Subcutaneous abdominal adipose tissue (tissue), 5 donors: Measurements from ENCODE around the gene BRPF1.

ENCODE experiments used
- H3K27ac ChIP-seq: one replicate; pipeline ENCODE4 v1.7.0; 2013; ENCODE audit warnings: low read depth, mild to moderate bottlenecking, inconsistent platforms, low read length, moderate library complexity
- H3K27me3 ChIP-seq, 5 donors: one replicate each; pipeline ENCODE4 v1.7.0; 2013; ENCODE audit warnings: low read length in 5 of 5, inconsistent platforms in 1 of 5; ENCODE audit not compliant: control insufficient read depth in 5 of 5, insufficient read depth in 4 of 5
- H3K36me3 ChIP-seq, 5 donors: one replicate each; pipeline ENCODE4 v1.7.0; 2013; ENCODE audit warnings: low read length in 5 of 5; ENCODE audit not compliant: control insufficient read depth in 5 of 5, insufficient read depth in 5 of 5
- H3K4me1 ChIP-seq, 5 donors: one replicate each; pipeline ENCODE4 v1.7.0; 2013; ENCODE audit warnings: low read length in 5 of 5, mild to moderate bottlenecking in 3 of 5, moderate library complexity in 1 of 5; ENCODE audit not compliant: control insufficient read depth in 5 of 5, insufficient read depth in 5 of 5
- H3K4me3 ChIP-seq, 5 donors: one replicate each; pipeline ENCODE4 v1.7.0; 2013; ENCODE audit warnings: low read length in 5 of 5, low read depth in 1 of 5
- H3K9ac ChIP-seq, 5 donors: one replicate each; pipeline ENCODE4 v1.7.0; 2013; ENCODE audit warnings: low read length in 5 of 5, mild to moderate bottlenecking in 4 of 5, moderate library complexity in 3 of 5
- H3K9me3 ChIP-seq, 5 donors: one replicate each; pipeline ENCODE4 v1.7.0; 2013; ENCODE audit warnings: low read length in 5 of 5; ENCODE audit not compliant: control insufficient read depth in 5 of 5
- donor health status: healthy.
- donor health status: healthy.
- donor health status: healthy.
- donor health status: healthy.
- donor health status: healthy.

BRPF1 gene

DNA sequence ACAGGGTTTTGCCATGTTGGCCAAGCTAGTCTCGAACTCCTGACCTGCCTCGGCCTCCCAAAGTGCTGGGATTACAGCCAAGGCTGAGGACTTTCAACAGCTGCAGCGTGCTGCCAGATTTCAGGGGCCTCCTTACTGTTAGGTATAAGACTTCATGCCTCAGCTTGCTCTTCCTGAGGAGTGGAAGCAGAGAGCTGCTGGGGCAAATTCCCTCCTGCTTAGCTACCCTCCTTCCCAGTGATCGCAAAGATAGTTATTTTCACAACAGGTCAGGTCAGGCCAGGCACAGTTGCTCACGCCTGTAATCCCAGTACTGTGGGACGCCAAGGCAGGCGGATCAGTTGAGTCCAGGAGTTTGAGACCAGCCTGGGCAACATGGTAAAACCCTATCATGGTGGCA is 30.5 kb upstream of the BRPF1 start:
- H3K27ac ChIP-seq: no peak overlapping the region
- H3K27me3 ChIP-seq: peaks cover 0 to 12% (median 9%) of the 10 kb centered on the region in 5 donors
- H3K9me3 ChIP-seq: no peaks in the 10 kb centered on the region
- no peak overlapping the region for H3K9ac ChIP-seq
- peaks cover 0 to 19% (median 14%) of the 10 kb centered on the region in 5 donors for H3K4me1 ChIP-seq
- H3K36me3 ChIP-seq: peaks cover 0 to 70% (median 64%) of the 10 kb centered on the region in 5 donors
- no peak overlapping the region for H3K4me3 ChIP-seq

DNA sequence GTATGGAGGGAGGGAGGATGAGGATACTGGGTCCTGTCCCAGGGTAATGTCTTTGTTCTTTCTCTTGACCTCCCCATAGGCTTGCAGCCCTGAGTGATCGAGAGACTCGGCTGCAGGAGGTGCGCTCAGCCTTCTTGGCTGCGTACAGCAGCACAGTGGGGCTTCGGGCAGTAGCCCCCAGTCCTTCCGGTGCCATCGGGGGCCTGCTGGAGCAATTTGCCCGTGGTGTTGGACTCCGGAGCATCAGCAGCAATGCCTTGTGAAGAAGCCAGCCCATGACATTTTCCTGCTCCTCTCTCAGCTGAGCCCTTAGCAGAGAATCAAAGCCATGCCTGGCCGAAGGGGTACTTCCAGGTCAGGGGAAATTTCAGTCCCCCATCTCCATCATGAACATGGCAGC is 29.8 kb upstream of the BRPF1 start:
- Histone ChIP-seq H3K9me3 (no peaks in the 10 kb centered on the region), H3K27ac (no peak overlapping the region), H3K27me3 (peaks cover 0 to 12% (median 9%) of the 10 kb centered on the region in 5 donors), H3K4me1 (peaks cover 0 to 19% (median 14%) of the 10 kb centered on the region in 5 donors), H3K9ac (no peak overlapping the region), H3K4me3 (no peak overlapping the region), H3K36me3 (peaks cover 0 to 65% (median 58%) of the 10 kb centered on the region in 5 donors)

DNA sequence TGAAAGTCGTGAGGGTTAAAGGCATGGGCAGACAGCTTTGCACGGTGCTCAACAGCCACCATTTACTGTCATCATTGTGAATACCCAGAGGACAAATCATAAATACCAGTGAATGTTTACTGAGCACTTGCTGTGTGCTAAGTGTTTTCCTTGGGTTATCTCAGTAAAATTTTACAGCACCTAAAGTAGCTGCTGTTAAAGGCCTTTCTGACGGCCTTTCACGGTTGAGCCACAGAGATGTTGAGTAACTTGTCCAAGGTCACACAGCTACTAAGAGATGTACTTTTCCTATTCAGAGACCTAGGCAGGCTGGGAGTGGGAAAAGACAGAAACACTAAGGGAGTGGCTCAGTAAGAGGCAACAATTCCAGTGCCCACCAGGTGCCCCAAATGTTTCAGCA is 28.3 kb upstream of the BRPF1 start:
- H3K9me3 ChIP-seq: no peaks in the 10 kb centered on the region
- H3K36me3 ChIP-seq: peaks cover 0 to 49% (median 43%) of the 10 kb centered on the region in 5 donors
- H3K4me1 ChIP-seq: peaks cover 0 to 19% (median 14%) of the 10 kb centered on the region in 5 donors
- peaks cover 0 to 12% (median 9%) of the 10 kb centered on the region in 5 donors for H3K27me3 ChIP-seq
- no peak overlapping the region for H3K9ac ChIP-seq
- H3K4me3 ChIP-seq: no peak overlapping the region
- H3K27ac ChIP-seq: no peak overlapping the region

DNA sequence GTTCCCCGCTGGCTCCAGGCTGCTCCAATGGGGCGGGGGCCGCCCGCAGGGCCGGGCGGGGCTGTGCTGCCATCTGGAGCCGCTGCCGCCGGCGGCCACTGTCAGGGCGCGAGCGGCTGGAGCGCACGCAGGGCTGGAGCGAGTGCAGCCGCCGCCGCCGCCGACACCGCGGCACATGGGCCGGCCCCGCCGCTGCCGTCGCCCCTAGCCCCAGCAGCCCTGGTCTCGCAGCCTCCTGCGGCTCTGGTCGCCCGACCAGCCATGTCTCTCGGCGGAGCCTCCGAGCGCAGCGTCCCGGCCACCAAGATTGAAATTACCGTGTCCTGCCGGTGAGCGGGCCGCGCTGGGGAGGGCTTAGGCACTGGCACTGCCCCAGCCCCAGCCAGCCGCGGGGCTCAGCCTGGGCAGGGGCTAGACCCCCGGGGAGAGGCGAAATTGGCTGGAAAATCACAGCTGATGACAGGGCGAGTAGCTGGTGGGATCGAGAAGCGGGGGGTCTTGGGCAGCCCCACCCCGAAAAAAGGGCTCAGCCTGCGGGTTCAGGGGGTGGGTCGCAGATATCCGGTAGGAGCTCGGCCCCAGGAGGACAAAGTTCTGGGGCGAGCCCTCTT is 27.7 kb upstream of the BRPF1 start, which contains the start of gene CPNE9:
TSS of gene CPNE9 (plus strand) at position 98 of the 611 bp plus-strand sequence. CDS start at position 262, 164 bp downstream.
- peaks cover 0 to 43% (median 39%) of the 10 kb centered on the region in 5 donors for H3K36me3 ChIP-seq
- peaks cover 0 to 19% (median 14%) of the 10 kb centered on the region in 5 donors for H3K4me1 ChIP-seq
- no peak within 1 kb of the TSS for H3K9ac ChIP-seq
- no peaks in the 10 kb centered on the region for H3K9me3 ChIP-seq
- H3K27ac ChIP-seq: no peak within 1 kb of the TSS
- H3K4me3 ChIP-seq: peak within 1 kb of the TSS in 4 of 5 donors; percentile 27 to 63 (median 49)
- H3K27me3 ChIP-seq: peaks cover 0 to 12% (median 9%) of the 10 kb centered on the region in 5 donors

DNA sequence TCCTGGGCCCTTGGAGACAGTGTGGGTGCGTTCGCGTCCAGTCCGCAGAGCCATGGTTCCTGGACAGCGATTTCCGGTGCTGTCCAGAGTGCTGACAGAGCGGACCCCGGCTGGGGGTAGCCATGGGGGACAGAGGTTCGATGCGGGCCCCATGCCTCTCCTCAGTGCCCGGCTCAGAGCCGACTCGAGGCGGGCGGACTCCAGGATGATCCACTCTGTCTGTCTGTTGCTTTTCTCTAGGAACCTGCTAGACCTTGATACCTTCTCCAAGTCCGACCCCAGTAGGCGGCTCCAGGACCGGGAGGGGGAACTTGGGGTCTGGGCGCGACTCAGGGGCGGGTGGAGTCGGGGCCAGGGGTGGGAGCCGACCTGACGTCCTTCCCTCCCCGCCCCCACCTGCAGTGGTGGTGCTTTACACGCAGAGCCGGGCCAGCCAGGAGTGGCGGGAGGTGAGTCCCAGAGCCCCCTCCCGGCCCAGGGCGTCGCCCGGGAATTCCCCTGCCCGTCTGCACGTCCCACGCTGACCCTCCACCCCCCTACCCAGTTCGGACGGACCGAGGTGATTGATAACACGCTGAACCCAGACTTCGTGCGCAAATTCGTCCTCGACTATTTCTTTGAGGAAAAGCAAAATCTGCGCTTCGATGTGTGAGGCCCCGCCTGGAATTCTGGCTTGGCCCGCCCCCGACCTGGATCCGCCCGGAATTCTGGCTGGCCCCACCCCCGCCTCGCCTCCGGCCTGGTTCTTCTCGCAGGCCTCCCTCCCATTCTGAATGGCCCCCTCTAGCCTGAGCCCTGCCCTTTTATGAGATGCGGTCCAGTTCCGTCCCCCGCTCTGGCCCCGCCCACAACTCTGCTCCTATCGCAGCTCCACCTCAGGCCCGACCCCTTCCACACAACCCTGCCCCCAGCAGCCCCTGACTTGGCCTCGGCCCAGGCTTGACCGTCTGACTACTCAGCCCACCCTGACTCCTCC is 26.9 kb upstream of the BRPF1 start:
- peaks cover 0 to 35% (median 33%) of the 10 kb centered on the region in 5 donors for H3K36me3 ChIP-seq
- no peak overlapping the region for H3K9ac ChIP-seq
- H3K4me3 ChIP-seq: peak overlapping the region in 4 of 5 donors; percentile 27 to 63 (median 49)
- no peak overlapping the region for H3K27ac ChIP-seq
- no peaks in the 10 kb centered on the region for H3K9me3 ChIP-seq
- peaks cover 0 to 12% (median 9%) of the 10 kb centered on the region in 5 donors for H3K27me3 ChIP-seq
- H3K4me1 ChIP-seq: peaks cover 0 to 19% (median 14%) of the 10 kb centered on the region in 5 donors

DNA sequence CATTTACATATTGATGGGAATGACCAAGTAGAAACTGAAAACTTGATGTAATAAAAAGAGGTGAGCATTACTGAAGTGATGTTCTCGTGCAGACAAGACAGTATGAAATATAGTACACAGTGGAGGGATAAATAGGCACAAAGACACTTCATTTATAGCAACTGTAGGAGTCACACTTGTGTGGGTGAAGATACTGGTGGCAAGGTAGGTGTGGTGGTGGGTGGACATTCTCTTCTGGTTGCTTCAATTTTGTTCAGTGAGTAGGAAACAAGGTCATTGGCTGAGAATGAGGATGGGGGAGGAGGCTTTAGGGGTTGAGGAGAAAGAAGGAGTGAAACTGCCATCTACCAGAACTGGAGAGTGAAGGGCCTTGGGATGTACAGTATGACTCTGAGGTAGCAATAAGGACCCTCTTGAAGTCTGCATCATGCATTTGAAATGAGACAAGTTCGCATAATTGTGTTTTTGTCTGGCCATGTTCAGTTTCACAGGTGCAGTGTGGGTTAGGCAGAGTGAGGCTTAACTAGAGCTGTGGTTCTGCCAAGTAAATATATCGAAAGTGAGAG is 21.3 kb upstream of the BRPF1 start:
- H3K27me3 ChIP-seq: no peaks in the 10 kb centered on the region
- H3K4me1 ChIP-seq: peaks cover 0 to 5% (median 4%) of the 10 kb centered on the region in 5 donors
- no peak overlapping the region for H3K27ac ChIP-seq
- H3K9me3 ChIP-seq: no peaks in the 10 kb centered on the region
- no peaks in the 10 kb centered on the region for H3K36me3 ChIP-seq
- no peak overlapping the region for H3K9ac ChIP-seq
- no peak overlapping the region for H3K4me3 ChIP-seq

DNA sequence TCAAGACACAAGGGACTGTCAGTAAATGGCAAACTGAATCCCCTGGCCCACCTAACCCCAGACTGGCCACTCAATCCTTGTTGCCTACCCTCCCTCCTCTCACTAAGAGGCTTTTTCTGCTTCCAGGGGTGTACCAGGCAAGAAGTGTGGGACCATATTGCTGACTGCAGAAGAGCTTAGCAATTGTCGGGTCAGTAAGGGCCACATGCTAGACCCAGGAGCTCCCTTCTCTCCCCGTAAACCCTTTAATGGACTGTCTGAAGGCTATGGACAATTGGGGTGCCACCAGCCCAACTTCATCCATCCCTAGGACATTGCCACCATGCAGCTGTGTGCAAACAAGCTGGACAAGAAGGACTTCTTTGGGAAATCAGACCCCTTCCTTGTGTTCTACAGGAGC is 19.1 kb upstream of the BRPF1 start:
- H3K36me3 ChIP-seq: no peaks in the 10 kb centered on the region
- no peaks in the 10 kb centered on the region for H3K9me3 ChIP-seq
- H3K4me3 ChIP-seq: no peak overlapping the region
- peaks cover 0 to 16% (median 14%) of the 10 kb centered on the region in 5 donors for H3K4me1 ChIP-seq
- H3K27ac ChIP-seq: no peak overlapping the region
- no peaks in the 10 kb centered on the region for H3K27me3 ChIP-seq
- H3K9ac ChIP-seq: no peak overlapping the region

DNA sequence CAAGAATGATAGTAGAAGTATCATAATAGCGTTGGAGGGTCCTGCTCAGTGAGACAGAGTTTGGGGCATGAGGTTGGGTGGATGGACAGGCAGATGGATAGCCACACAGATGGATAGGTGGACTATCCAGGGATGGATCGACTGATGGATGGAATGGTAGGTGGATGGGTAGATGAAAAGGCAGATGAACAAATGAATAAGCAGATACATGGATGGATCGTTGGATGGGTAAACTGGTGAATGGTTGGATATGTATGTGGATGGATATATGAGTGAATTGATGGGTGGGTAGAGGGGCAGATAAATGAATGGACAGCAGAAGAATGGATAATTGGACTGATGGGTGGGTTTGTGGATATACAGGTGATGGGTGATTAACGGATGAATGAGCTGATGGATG is 18.4 kb upstream of the BRPF1 start:
- Histone ChIP-seq H3K4me3 (no peak overlapping the region), H3K27ac (no peak overlapping the region), H3K27me3 (no peaks in the 10 kb centered on the region), H3K4me1 (peaks cover 0 to 16% (median 14%) of the 10 kb centered on the region in 5 donors), H3K9ac (no peak overlapping the region), H3K9me3 (no peaks in the 10 kb centered on the region), H3K36me3 (no peaks in the 10 kb centered on the region)

DNA sequence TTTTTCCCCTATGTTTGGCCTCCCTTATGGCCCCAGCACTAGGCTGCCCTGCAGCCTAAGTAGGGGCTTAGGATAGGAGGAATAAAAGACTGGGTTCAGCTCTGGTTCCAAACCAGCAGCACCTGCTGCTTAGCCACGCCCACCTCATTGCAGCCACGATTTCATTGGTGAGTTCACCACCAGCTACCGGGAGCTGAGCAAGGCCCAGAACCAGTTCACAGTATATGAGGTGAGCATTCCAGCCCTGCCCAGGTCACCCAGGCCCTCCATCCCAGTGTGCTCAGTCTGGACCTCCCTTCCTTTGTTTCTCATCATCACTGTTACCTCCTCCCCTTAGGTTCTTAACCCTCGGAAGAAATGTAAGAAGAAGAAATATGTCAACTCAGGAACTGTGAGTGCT is 16.4 kb upstream of the BRPF1 start:
- Histone ChIP-seq H3K36me3 (no peaks in the 10 kb centered on the region), H3K4me1 (peaks cover 0 to 16% (median 14%) of the 10 kb centered on the region in 5 donors), H3K27me3 (no peaks in the 10 kb centered on the region), H3K4me3 (no peak overlapping the region), H3K27ac (no peak overlapping the region), H3K9ac (no peak overlapping the region), H3K9me3 (no peaks in the 10 kb centered on the region)
